DMS79 treated with DMSO at 0.1 percent for 48 hours (cell line): ENCODE results near the gene KCP.

Experiments used
- DNase-seq: peaks from one replicate; lab custom pipeline; 2025; lab: John Stamatoyannopoulos, UW

KCP gene

DNA sequence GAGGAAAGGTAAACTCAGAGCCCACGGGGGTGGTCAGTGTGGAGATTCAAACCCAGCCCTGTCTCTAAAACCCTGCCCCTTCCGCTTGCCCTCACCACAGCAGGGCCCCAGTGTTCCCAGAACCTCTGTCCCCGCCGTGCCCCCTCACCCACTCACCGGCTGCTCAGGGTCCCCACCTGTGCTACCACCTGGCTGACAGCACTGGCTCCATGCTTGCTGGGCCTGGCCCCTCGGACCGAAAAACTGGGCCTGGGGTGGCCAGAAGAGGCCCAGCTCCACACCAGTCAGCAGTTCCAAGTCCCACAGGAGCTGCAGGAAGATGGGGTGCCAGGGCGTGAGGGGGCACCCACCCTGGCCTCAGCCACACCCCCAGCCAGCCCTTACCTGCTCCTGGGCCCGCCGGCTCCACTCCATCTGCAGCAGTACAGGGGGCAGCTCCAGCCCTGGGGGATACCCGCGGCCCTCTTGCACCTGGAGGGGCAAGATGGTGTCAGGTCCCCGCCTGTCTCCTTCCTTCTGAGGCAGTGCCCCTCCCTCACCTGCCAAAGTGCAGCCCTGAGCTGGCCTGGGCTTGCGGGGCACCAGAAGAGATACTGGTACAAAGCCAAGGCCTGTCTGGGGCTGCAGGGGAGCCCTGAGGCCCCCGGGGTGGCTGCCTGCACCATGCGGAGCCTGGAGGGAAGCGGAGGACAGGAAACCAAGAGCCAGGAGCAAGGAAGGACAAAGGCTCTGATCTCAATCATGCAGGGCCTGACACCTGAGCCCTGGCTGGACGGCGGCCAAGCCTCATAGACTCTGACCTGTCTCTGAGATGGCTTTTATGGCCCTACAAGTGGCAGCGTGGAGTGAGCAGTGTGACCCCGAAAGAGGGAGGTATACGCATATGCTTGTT, 36.1 kb downstream of the KCP start:
- DNase-seq: peak; percentile 92

DNA sequence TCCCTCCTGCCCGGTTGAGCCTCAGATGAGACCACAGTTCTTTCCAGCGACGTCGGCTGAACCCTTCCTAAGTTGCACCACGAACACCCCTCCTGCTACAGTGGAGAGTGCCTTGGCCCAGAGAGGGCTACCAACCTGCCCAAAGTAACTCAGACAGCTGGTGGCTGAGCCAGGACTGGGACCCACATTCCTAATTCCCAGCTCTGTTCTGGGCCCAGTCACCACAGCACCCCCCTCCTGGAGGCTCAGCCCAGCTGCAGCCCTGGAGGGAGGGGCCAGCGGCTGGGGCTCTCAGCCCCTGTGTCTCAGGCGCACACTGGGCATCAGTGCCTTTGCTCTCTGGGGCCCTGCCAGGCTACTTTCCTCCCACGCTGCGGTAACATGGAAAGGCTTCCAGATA, 37.3 kb downstream of the KCP start:
- DNase-seq: no peak

DNA sequence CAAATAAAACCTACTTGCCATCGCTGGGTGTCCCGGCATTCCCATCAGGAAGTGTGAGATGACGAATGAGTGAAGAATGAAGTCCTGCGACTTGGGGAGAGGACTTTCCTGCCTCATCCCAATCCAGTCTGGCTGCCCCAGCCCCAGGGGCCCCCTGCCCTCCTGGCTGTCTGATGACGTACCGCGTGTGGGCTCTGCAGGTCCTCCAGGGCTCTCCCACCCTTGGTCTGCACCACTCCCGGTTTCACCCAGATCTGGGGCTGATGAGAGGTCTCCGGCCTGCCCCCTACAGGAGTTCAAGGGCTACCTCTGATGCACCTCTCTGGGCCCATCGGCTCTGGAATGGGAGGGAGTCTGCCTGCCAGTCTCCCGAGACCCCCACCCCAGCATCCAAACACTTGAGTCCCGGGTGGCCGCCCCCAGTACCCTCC, 38.1 kb downstream of the KCP start:
- no peak for DNase-seq

DNA sequence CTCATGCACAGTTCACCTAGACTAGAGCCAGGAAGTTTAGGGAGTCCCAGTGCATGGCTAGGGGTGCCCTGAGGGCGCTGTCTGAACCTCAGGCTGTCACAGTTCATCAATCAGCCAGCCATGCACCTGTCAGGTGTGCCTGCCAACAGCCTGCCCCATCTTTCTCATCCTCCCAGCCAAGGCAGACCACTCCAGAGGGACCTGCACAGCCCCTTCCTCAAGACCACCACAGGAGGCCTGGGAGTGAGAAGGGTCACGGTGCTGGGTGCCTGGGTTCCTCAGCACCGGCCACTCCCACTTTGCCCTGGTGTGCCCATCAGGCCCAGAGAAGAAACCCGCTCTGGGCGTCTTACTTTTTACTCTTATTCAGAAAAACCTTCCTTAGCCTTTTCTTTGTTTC, 39.5 kb downstream of the KCP start:
- DNase-seq: no peak

DNA sequence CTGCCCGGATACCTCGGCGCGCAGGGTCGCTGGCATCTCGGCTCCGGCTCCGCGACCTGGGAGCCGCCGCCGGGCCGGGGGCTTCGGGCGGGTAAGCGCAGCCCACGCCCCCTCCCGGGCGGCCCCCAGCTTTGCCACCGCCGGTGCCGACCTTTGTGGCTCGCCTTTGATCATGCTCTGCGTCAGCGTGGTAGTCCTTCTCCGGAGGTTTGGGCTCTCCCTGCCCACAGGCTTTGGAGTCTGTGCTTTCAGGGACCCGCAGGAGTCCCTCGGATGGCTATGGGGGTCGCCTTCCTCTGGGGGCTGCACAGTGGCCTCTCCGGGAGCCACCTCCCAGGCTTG, 40.6 kb downstream of the KCP start:
- no peak for DNase-seq

DNA sequence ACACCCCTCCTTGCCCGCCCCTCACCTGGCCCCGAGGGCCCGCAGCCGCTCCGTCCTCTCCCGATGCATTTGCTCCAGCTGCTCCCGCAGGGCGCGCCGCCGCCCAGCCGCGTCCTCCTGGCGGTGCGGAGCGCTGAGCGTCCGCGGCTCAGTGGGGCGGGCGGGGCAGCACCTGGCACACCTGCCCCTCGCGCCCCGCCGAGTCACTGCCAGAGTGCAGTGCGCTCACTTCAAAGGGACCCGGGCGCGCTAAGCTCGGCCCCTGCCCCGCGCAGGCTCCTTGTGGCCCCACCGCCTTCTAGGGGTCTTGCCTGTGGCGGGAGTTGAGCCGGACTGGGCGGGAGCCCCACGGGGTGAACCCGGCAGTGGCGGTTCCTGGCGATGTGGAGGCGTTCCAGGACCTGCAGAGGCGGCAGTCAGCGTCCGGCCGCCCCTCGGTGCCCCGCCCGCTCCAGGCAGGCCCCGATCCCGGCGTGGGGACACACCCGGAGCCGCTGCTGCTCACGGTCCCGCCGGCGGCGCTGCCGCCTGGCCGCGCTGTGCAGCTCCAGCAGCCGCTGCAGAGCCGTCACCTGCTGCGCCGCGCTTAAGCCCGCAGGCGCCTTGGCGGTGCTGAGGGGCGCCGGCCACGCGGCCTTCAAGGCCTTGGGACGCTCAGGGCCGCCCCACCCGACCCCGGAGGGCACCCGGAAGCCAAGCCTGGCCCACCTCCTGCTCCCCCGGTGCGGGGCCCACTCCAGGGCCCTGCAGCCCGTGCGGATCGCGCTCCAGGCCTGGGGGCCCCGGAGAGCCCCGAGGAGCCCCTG, 41.2 kb downstream of the KCP start:
- DNase-seq: peak; percentile 56

DNA sequence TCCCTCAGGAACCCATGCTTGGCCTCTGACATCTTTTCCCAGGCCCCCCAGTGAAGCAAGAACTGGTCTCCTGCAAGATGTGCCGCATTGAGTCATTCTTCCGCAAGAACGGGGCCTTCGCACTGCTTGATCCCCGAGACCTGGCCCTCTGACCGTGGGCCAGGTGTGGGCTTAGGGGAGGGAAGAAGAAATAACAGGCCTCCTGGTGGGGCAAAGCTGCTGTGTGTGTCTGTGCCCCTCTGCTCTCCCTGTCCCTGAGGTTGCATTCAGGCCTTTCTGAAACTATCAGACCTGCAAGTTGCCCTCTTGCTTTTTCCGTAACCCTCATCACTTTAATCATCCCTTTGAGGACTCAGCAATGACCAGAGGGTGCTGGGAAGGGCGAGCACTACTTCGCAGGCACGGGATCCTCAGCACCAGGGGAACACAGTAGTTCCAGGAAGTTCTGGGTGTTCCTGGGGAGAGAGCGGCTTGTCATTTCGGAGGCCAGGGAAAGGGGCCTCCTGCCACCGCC, 41.8 kb downstream of the KCP start:
- DNase-seq: no peak

DNA sequence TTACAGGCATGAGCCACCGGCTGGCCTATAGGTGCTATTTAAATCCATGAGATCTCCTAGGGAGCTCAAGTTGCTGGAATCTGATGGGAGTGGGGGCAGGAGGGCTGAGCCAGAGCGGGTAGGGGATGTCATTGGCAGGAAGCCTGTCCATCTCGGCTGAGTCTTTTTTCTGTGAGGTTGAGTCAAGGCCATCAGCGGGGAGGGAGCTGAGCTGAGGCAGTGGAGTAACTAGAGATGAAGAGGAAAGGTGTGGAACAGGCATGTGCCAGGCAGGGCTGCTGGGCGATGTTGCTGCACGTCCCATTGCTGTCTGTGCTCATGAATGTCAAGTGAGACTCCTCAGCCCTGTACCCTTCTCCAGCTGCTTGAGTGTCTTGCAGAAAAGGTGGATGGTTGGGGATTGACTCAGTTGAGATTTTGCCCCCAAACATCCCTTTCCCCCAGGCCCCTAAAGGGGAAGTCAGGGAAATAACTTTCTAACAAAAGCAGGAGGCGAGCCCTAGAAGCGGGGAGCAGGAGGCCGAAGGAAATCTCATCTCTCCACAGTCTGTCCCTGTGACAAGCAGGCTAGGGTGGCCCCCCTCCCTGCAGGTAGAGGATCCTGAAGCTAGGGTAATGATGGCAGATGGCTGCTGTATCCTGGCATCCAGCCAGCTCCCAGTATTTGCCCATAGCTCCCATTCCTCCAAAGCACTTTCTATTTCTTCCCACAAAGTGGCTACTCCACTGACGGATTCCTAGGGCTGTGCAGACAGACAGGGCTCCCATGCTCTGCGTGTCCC, 42.5 kb downstream of the KCP start:
- DNase-seq: peak; percentile 74

DNA sequence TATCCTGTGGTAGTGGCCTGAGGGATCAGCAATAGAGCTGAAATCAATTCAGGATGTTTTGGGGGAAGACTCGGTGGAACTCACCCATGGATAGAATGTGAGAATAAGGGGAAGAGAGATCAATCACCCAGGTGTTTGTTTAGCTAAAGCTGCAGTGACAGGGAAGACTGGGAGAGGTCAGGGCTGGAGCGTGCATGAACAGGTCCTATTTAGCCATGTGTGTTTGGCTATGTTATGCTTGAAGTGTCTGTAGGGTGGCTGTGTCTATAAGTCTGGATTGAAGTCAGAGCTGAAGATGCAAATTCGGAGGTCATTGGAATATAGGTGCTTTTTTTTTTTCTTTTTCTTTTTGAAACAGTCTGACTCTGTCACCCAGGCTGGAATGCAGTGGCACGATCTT, 43.3 kb downstream of the KCP start:
- no peak for DNase-seq

DNA sequence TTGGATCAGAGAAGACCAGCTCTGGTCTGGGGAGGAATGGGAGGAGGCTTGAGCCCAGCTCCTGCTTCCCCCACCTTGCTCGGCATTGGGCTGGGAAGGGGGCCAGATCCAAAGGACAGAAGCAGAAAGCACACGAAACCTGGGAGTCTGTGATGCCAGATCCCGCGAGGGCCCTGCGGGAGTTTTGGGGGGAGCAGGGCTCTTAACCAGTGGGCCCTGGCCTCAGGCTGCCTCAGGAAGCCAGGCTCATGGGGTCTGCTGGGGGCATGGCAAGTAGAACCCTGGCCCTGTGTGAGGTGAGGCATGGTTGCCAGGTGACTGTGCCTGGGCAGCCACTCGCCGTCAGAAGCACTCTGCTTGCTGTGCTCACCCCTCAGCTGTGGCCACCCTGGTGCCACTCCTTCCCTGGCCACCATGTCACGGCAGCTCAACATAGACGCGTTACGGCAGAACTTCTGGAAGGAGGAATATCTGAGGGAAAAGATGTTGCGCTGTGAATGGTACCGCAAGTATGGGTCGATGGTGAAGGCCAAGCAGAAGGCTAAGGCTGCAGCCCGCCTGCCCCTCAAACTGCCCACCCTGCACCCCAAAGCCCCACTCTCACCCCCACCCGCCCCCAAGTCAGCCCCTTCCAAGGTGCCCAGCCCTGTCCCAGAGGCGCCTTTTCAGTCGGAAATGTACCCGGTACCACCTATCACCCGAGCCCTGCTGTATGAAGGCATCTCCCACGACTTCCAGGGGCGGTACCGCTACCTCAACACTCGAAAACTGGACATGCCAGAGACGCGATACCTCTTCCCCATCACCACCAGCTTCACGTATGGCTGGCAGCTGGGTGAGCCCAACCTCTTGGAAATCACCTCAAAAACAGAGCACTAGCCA, 44.3 kb downstream of the KCP start:
- no peak for DNase-seq

DNA sequence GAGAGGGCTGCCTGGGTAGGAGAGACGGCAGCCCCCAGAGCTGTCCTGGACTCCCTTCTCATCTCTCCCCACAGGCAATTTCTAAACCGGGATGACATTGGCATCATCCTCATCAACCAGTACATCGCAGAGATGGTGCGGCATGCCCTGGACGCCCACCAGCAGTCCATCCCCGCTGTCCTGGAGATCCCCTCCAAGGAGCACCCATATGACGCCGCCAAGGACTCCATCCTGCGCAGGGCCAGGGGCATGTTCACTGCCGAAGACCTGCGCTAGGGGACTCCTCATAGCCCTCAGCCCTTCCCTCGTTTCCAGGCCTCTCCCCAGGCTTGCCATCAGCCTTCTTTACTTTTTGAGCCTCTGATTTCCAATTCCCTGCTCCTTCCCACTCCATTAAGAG, 45.2 kb downstream of the KCP start:
- no peak for DNase-seq

DNA sequence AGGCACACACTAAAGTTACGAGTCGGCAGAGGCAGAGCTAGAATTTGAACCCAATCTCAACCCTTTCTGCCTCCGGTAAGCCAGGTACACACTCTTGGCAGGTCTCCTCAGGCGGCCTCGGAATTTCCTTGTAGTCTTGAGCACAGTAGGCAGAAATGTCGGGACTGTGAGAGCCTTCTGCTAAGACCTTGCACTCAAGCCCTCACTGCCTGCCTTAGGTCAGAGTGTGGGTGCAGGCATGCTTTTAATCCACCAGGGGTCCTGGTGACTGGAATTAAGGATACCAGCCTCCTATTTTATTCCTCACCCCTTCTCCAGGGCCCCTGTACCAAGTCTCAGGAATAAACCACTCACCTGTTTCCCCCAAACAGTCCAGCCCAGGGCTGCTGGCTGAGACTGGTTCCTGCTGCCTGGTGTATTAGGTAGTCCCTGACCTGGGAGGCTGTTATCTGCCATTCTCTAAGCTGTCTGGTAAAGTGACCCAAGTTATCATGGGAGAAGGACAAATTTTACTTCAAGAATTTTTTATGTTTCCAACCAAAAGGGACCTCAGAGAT, 47.0 kb downstream of the KCP start:
- peak; percentile 26 for DNase-seq

DNA sequence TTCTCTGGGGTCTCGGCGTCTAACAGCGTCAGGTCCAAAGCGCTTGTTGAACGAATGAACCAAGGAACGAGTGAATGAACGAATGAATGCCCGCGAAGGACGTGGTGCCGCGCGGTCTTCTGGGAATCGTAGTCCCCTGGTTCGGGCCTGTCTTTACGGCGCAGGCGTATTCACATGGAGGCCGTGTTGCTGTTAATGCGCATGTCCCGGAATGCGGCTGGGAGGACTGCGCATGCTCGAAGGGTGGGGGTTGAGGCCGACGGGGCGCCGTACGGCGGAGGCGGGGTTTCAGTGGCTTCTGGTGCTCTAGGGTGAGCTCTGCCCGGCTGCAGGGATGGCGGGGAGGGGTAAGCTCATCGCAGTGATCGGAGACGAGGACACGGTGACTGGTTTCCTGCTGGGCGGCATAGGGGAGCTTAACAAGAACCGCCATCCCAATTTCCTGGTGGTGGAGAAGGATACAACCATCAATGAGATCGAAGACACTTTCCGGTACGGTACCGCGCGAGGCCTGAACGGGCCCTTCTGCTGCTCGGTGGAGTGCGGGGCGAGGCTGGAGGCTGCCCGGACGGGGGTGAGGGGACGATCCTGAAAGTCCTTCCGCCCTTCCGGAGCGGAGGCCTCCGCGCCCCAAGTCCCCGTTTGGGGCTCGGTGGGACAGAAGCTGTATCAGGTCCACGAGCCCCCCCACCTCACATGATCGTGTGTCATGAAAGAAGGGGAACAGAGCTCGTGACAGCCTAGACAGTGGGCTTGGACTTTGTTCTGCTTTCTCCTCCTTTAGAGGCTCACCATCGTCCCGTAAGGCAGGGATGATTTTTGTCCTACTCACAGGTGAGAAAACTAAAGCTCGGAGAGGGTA, 47.7 kb downstream of the KCP start, which contains the start of gene ATP6V1F:
ATP6V1F (plus strand) TSS at position 286 of the 862 bp plus-strand sequence; CDS start at position 335, 49 bp downstream.
- peak; percentile 97 for DNase-seq

DNA sequence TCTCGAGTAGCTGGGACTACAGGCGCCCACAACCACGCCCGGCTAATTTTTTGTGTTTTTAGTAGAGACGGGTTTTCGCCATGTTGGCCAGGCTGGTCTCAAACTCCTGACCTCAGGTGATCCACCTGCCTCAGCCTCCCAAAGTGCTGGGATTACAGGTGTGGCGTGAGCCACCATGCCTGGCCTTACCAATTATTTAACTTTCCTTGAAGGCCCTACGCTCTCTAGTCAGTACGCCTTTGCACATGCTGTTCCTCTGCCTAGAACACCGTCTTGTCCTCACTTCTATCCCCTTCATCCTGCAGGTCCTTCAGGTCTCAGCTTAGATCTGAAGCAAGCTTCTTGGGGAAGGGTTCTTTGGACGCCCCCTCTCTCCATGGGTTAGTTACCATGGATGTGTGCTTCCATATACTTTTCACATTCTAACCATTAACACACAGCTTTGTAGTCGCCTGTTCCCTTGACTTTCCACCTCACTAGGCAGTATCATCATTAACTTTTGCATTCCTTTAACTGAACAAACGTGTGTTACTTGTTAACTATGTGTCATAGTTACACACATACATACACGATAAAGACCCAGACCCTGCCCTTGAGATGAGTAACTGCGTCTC, 48.4 kb downstream of the KCP start:
- no peak for DNase-seq

DNA sequence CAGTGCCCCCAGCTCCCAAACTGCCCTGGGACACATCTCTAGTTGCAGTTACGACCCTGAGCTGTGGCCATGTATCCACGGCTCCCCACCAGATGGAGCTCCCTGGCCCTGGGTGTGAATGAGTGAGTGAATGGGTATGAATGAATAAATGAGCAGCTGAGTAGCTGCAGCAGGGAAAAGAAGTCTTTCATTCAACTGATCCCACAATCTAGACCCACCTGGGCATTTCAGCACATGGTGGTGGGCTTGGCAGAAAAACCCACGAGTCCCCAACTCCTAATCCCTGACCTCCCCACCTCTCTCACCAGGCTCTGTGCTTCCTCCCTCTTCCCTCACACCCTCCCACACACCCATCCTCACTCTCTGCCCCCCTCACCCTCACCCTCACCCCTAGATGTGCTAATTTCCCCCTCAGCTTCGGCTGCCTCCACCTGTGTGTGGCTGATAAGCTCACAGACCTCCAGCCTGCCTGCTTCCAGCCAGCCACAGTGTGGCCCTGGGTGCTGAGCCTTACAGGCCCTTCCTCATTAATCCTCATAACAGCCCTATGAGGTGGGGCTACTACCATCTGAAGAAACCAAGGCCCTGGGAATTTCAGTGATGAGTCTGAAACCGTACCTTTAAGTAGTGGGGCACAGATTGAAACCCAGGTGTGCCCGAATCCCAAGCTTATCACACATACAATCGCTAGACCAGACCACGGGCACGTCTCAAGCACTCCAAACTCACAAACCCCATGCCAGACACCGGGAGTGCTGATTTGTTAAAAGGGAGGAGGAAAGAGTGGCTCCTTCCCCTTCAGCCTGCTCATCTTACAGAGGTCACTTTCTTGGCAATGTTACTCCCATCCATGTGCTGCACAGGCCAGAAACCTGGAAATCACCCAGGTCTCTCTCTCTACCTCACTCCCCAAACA, 50.1 kb downstream of the KCP start:
- DNase-seq: no peak

DNA sequence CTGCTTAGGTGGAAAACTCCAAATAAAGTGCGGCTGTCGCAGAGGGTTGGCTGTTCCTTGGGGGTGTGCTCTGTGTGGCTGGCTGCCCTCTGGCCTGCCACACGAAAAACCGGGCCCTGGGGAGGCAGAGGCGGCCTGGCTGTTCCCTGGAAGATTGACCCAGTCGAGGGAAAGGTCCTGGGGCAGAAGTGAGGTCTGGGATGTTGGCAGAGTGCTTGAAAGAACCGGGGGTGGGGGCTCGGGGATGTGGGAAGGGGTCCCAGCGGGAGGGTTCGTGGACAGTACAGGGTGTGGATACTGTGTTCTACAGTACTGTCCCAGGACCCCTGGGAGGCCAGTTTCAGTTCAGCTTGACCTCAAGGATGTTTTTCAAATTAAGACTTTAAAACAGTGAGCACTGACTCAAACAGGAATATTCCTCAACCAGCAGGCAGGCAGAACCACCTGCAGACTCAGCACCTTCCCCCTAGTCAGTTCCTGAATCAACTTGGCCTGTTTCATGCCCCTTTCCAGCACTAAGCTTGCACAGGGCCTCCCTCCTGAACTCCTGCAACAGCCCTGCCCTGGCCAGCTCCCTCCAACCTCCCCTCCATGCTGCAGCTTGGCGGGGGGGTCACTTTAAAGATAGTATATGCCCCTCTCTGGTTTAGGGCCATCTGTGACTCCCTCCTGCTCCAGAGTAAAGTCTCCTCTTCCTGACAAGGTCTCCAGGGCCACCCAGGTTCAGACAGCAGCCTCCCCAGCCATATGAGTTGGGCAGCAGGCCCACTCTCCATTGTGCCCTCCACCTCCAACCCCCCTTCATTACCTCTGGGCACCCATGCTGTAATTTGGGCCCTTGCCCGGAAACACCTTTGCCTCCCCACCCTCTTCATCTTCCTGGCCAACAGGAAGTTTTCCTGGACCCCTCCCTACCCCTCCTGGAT, 51.0 kb downstream of the KCP start:
- DNase-seq: no peak
